Lung (tissue), 12 donors: ENCODE measurements around the gene MAD2L1BP. TPM values are rescaled to one million over a fixed set of nuclear protein-coding genes. Genes with fewer than 3 reads are reported as not detected.

Source experiments
- ATAC-seq: fragments of 200-7000 bp; cut with Tn5 transposase; one replicate; pipeline ENCODE4 v1.9.1; 2020; ENCODE audit warnings: moderate number of reproducible peaks; ENCODE audit not compliant: insufficient read depth, low FRiP score
- DNase-seq, 3 donors: peaks; one replicate each; pipeline ENCODE4 v3.0.0-alpha.2; 2013 to 2017
- H3K27ac ChIP-seq, 2 donors: one replicate each; pipeline ENCODE4 v1.5.1; 2013; ENCODE audit warnings: mild to moderate bottlenecking in 2 of 2, moderate library complexity in 2 of 2, control low read depth in 1 of 2, inconsistent platforms in 1 of 2, low read depth in 1 of 2, low read length in 1 of 2
- H3K27me3 ChIP-seq, 3 donors: one replicate each; pipeline ENCODE4 v1.5.1; 2013; ENCODE audit warnings: low read length in 2 of 3; ENCODE audit not compliant: control insufficient read depth in 3 of 3, insufficient read depth in 3 of 3
- H3K36me3 ChIP-seq, 4 donors: one replicate each; pipeline ENCODE4 v1.5.1; 2013; ENCODE audit warnings: low read length in 4 of 4, mild to moderate bottlenecking in 1 of 4, moderate library complexity in 1 of 4; ENCODE audit not compliant: control insufficient read depth in 4 of 4, insufficient read depth in 4 of 4
- H3K4me1 ChIP-seq, 5 donors: one replicate each; pipeline ENCODE4 v1.5.1; 2013; ENCODE audit warnings: low read length in 5 of 5, mild to moderate bottlenecking in 2 of 5, moderate library complexity in 1 of 5; ENCODE audit not compliant: control insufficient read depth in 5 of 5, insufficient read depth in 5 of 5
- H3K4me3 ChIP-seq: one replicate; pipeline ENCODE4 v1.5.1; 2013; ENCODE audit warnings: mild to moderate bottlenecking, control low read depth, moderate library complexity
- H3K9ac ChIP-seq, 2 donors: one replicate each; pipeline ENCODE4 v1.5.1; 2013; ENCODE audit warnings: low read length in 2 of 2, control low read depth in 1 of 2; ENCODE audit not compliant: insufficient read depth in 1 of 2
- H3K9me3 ChIP-seq, 4 donors: one replicate each; pipeline ENCODE4 v1.5.1; 2013; ENCODE audit warnings: low read length in 3 of 4, mild to moderate bottlenecking in 1 of 4, moderate library complexity in 1 of 4; ENCODE audit not compliant: control insufficient read depth in 4 of 4, insufficient read depth in 3 of 4
- WGBS, 2 donors: extraction: QIAGEN DNeasy Blood & Tissue Kit; methylation state at CpG; one replicate each; pipeline ENCODE4 v1.1.7; 2013; 5-methylcytosine and 5-hydroxymethylcytosine counted together
- polyA plus RNA-seq, 2 donors: library from polyadenylated mRNA; stranded (reverse); fragments of 200-250 nt; gene quantifications; one replicate each; pipeline ENCODE4 v1.2.1, GENCODE V29; 2013
- total RNA-seq, 2 donors: library from RNA; depleted of rRNA in 1 of 2; stranded (reverse); fragments of >200 nt in 1 of 2; gene quantifications; one replicate each; pipeline ENCODE4 v1.2.1, GENCODE V29; 2014 to 2021
- TF ChIP-seq, protein P1 (sequence below): IDR thresholded peaks from 2 replicates; pipeline ENCODE4 v1.5.1; 2012; ENCODE audit warnings: mild to moderate bottlenecking; ENCODE audit errors: control extremely low read depth, extremely low read depth
- donor health status: control.
- donor health status: control.
- donor health status: Bipolar disorder and iron deficiency.
- donor health status: healthy.
- donor health status: DM: yes; HTN: yes; CAD: no.

The MAD2L1BP gene
- total and polyA plus RNA-seq, 4 donors, result 14.9 to 29.3 (median 18.8) TPM

DNA sequence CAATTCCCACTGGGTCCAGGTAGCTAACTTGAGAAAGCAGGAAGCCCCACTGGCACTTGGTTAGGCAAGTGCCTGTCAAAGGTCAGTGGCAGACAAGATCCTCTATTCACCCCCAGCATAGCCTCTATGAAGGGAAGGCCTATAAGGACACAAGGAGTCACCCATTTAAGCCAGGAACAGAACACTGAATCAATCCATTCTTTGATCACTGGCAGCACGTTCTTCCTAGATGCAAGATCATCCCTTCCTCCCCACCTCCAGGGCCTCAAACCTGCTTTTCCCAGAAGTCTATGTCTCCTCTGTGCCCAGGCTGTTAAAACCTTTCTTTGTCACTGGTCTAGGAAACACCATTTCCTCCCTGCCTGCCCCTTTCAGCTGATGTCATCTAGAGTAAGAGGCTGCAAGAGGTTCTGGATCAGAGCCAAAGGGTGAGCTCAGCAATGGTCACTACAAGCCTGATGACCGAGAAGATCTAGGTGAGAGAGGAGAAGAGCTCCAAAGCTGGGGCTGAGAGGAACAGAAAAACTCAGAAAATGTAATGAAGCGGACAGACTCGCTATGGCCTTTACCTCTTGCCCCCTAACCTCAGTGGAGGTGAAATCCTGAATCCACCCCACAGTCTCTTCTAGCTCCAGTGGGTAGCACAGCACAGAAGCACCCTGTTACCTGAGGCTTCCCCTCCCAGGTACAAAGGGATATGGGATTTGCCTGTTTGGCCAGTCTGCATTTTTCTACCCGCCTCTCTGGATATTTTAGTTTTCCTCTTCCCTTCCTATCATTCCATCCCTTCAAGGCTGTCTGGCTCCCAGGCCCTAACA lies 8.4 kb upstream of the MAD2L1BP start:
- H3K4me3 ChIP-seq, result no peak overlapping the region

GRCh38 chr6:43628393-43629103 lies 7.1 kb upstream of the MAD2L1BP start:
- Histone ChIP-seq H3K9me3 (no peaks in the 10 kb centered on the region), H3K4me1 (peaks cover 3 to 25% (median 8%) of the 10 kb centered on the region in 5 donors), H3K27ac (peak overlapping the region; percentile 79 to 99), H3K9ac (peak overlapping the region; percentile 41 to 97), H3K27me3 (no peaks in the 10 kb centered on the region), H3K4me3 (peak overlapping the region; percentile 59), H3K36me3 (peaks cover 11 to 25% (median 22%) of the 10 kb centered on the region in 4 donors)
- peak; percentile 68 to 74 (median 70) for DNase-seq
- TF ChIP-seq, protein P1, sequence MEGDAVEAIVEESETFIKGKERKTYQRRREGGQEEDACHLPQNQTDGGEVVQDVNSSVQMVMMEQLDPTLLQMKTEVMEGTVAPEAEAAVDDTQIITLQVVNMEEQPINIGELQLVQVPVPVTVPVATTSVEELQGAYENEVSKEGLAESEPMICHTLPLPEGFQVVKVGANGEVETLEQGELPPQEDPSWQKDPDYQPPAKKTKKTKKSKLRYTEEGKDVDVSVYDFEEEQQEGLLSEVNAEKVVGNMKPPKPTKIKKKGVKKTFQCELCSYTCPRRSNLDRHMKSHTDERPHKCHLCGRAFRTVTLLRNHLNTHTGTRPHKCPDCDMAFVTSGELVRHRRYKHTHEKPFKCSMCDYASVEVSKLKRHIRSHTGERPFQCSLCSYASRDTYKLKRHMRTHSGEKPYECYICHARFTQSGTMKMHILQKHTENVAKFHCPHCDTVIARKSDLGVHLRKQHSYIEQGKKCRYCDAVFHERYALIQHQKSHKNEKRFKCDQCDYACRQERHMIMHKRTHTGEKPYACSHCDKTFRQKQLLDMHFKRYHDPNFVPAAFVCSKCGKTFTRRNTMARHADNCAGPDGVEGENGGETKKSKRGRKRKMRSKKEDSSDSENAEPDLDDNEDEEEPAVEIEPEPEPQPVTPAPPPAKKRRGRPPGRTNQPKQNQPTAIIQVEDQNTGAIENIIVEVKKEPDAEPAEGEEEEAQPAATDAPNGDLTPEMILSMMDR, result no peak
- ATAC-seq, result no peak
- WGBS, 2 donors, result 2 to 6% methylated on average over 25 of the region's 25 CpGs

More for the DNA sequence above, 8.4 kb upstream of the MAD2L1BP start:
- TF ChIP-seq, protein P1, result no peak
- ATAC-seq (no peak), DNase-seq (peak; percentile 77 to 85 (median 78))
- 45 to 59% methylated on average over 5 of the region's 5 CpGs for WGBS, 2 donors
- Histone ChIP-seq H3K4me1 (peaks cover 3 to 25% (median 8%) of the 10 kb centered on the region in 5 donors), H3K27ac (peak overlapping the region; percentile 59 to 78), H3K36me3 (peaks cover 14 to 32% (median 30%) of the 10 kb centered on the region in 4 donors), H3K9ac (peak overlapping the region in 1 of 2 donors; percentile 27), H3K27me3 (no peaks in the 10 kb centered on the region), H3K9me3 (no peaks in the 10 kb centered on the region)

DNA sequence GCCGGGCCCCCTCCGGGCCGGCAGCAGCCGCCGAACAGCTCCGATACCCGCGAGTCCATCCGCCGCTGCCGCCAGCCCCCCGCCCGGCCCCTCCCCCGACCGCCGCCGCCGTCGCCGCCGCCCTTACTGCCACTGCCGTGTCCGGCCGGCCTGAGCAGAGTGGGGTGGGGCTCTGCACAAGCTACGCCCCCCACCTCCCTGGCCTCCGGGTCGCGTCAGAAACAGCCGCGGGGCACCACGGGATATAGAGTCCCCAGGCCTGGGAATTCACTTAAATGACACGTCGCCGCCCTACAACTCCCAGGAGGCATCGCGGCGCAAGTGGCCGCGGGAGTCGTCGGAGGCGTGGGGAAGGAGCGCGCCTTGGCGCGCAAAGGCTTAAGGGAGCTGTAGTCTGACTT lies 6.5 kb upstream of the MAD2L1BP start, which contains the start of gene GTPBP2:
Gene GTPBP2, minus strand, starts transcription at position 161 of the 401 bp plus-strand sequence. Its CDS starts 102 bp downstream, at position 59.
- peak within 1 kb of the TSS; percentile 59 for H3K4me3 ChIP-seq
- peak within 1 kb of the TSS; percentile 96 to 99 for H3K27ac ChIP-seq
- no peaks in the 10 kb centered on the region for H3K9me3 ChIP-seq
- H3K27me3 ChIP-seq, result no peaks in the 10 kb centered on the region
- ATAC-seq (peak; percentile 91), DNase-seq (peak; percentile 99 to 100 (median 100))
- H3K9ac ChIP-seq, result peak within 1 kb of the TSS; percentile 78 to 97
- TF ChIP-seq, protein P1, result no peak
- 1% methylated on average over 43 to 46 of the region's 46 CpGs for WGBS, 2 donors
- H3K36me3 ChIP-seq, result peaks cover 6 to 24% (median 18%) of the 10 kb centered on the region in 4 donors
- H3K4me1 ChIP-seq, result peaks cover 3 to 25% (median 8%) of the 10 kb centered on the region in 5 donors
